H1 (cell line): ENCODE measurements around the gene HSPBP1. TPM values are rescaled to one million over a fixed set of nuclear protein-coding genes. Genes with fewer than 3 reads are reported as not detected.

Experiments
- CTCF ChIA-PET: fragments of 300-600 bp; sonication (Branson Sonifier 250); formaldehyde crosslinking; loops from one replicate; lab custom pipeline; 2021; ENCODE audit not compliant: partially characterized antibody; lab: Charles Lee
- POLR2A ChIA-PET: fragments of 300-600 bp; sonication (Branson Sonifier 250); formaldehyde crosslinking; loops from one replicate; lab custom pipeline; 2021; ENCODE audit warnings: inconsistent platforms; ENCODE audit not compliant: partially characterized antibody; lab: Charles Lee
- DNase-seq, 2 experiments: peaks; one replicate each; pipeline versions ENCODE4 v3.0.0 to v3.0.0-alpha.2; 2010 to 2022; ENCODE audit warnings: low spot score in 2 of 2, low read depth in 1 of 2, mixed read lengths in 1 of 2
- FAIRE-seq: peaks from 2 replicates; lab custom pipeline; 2011; peaks lifted over from hg19 to GRCh38; lab: Jason Lieb, UNC
- H2AFZ ChIP-seq: 2 replicates; pipeline ENCODE4 v1.8.1; 2012; ENCODE audit warnings: low read length, inconsistent platforms
- H2AK5ac ChIP-seq: 2 replicates; pipeline ENCODE4 v1.6.1; 2013; ENCODE audit warnings: low read depth, low read length
- H2BK120ac ChIP-seq: replicated peaks from 2 replicates; pipeline ENCODE3; 2013; ENCODE audit warnings: low read depth, low read length, inconsistent platforms
- H2BK12ac ChIP-seq: 2 replicates; pipeline ENCODE4 v1.6.1; 2013; ENCODE audit warnings: low read depth, low read length
- H2BK15ac ChIP-seq: 2 replicates; pipeline ENCODE4 v1.6.1; 2013; ENCODE audit warnings: low read length
- H2BK20ac ChIP-seq: 2 replicates; pipeline ENCODE4 v1.6.1; 2013; ENCODE audit warnings: low read length
- H2BK5ac ChIP-seq: 2 replicates; pipeline ENCODE4 v1.6.1; 2013; ENCODE audit warnings: low read depth, low read length
- H3K14ac ChIP-seq: 2 replicates; pipeline ENCODE4 v1.6.1; 2013; ENCODE audit warnings: inconsistent platforms; ENCODE audit not compliant: insufficient read length
- H3K18ac ChIP-seq: 2 replicates; pipeline ENCODE4 v1.6.1; 2013; ENCODE audit warnings: low read length; ENCODE audit errors: extremely low read depth
- H3K23ac ChIP-seq: 2 replicates; pipeline ENCODE4 v1.6.1; 2013; ENCODE audit warnings: inconsistent platforms; ENCODE audit not compliant: insufficient read length
- H3K23me2 ChIP-seq: 2 replicates; pipeline ENCODE4 v1.6.1; 2013; ENCODE audit warnings: low read depth, low read length
- H3K27ac ChIP-seq: 2 replicates; pipeline ENCODE4 v1.6.1; 2011; ENCODE audit warnings: low read depth, low read length, inconsistent platforms
- H3K27me3 ChIP-seq, 4 experiments: replicated peaks in 1 of 4; 1 replicate in 1 of 4; 2 replicates in 3 of 4; pipeline versions ENCODE4 v1.6.1 to v1.8.1; 2011 to 2013; ENCODE audit warnings: low read length in 3 of 4, mild to moderate bottlenecking in 3 of 4, inconsistent platforms in 2 of 4, mixed read lengths in 2 of 4, moderate library complexity in 1 of 4; ENCODE audit not compliant: control insufficient read depth in 3 of 4, insufficient read depth in 3 of 4; ENCODE audit errors: extremely low read depth in 1 of 4
- H3K36me3 ChIP-seq, 4 experiments: 2 replicates each; pipeline versions ENCODE4 v1.6.1 to v1.8.1; 2011 to 2013; ENCODE audit warnings: mild to moderate bottlenecking in 4 of 4, low read length in 3 of 4, moderate library complexity in 2 of 4, control low read depth in 1 of 4, inconsistent platforms in 1 of 4; ENCODE audit not compliant: insufficient read depth in 4 of 4, control insufficient read depth in 2 of 4
- H3K4ac ChIP-seq: replicated peaks from 2 replicates; pipeline ENCODE3; 2013; ENCODE audit warnings: low read length, low read depth, mixed read lengths, inconsistent platforms; ENCODE audit not compliant: insufficient read length
- H3K4me1 ChIP-seq, 4 experiments: replicated peaks in 1 of 4; 1 replicate in 1 of 4; 2 replicates in 3 of 4; pipeline versions ENCODE4 v1.6.1 to v1.8.1; 2011 to 2013; ENCODE audit warnings: low read length in 3 of 4, inconsistent platforms in 2 of 4, mixed read lengths in 1 of 4; ENCODE audit not compliant: insufficient read depth in 4 of 4, control insufficient read depth in 3 of 4
- H3K4me2 ChIP-seq, 2 experiments: 2 replicates each; pipeline versions ENCODE4 v1.6.1 to v1.8.1; 2011 to 2013; ENCODE audit warnings: low read depth in 2 of 2, low read length in 2 of 2, control low read depth in 1 of 2, inconsistent platforms in 1 of 2, mild to moderate bottlenecking in 1 of 2; ENCODE audit not compliant: insufficient read depth in 1 of 2
- H3K4me3 ChIP-seq, 4 experiments: fragments of 200-600, 300-600 bp in 1 of 4; sonication (generic), shearing (Covaris generic), sonication (Bioruptor Twin) in 1 of 4; 2 replicates each; pipeline versions ENCODE4 v1.5.1 to v1.8.1; 2011 to 2016; ENCODE audit warnings: low read length in 4 of 4, low read depth in 3 of 4, control low read depth in 2 of 4, inconsistent platforms in 2 of 4, mild to moderate bottlenecking in 2 of 4, mixed read lengths in 1 of 4, moderate library complexity in 1 of 4; ENCODE audit not compliant: insufficient read depth in 2 of 4; ENCODE audit errors: extremely low read depth in 1 of 4
- H3K56ac ChIP-seq: replicated peaks from 2 replicates; pipeline ENCODE3; 2013; ENCODE audit warnings: low read depth, mild to moderate bottlenecking, mixed read lengths, low read length, inconsistent platforms; ENCODE audit not compliant: insufficient read length
- H3K79me1 ChIP-seq: 2 replicates; pipeline ENCODE4 v1.6.1; 2013; ENCODE audit warnings: low read depth, low read length, control low read depth
- H3K79me2 ChIP-seq, 2 experiments: 2 replicates each; pipeline versions ENCODE4 v1.6.1 to v1.8.1; 2012 to 2013; ENCODE audit warnings: low read length in 2 of 2, mild to moderate bottlenecking in 2 of 2, inconsistent platforms in 1 of 2; ENCODE audit not compliant: insufficient read depth in 2 of 2, control insufficient read depth in 1 of 2
- H3K9ac ChIP-seq, 4 experiments: replicated peaks in 1 of 4; 1 replicate in 1 of 4; 2 replicates in 3 of 4; pipeline versions ENCODE4 v1.6.1 to v1.8.1; 2011 to 2013; ENCODE audit warnings: low read depth in 3 of 4, low read length in 3 of 4, control low read depth in 2 of 4, mild to moderate bottlenecking in 2 of 4, moderate library complexity in 2 of 4, inconsistent platforms in 1 of 4; ENCODE audit errors: extremely low read depth in 1 of 4
- H3K9me3 ChIP-seq, 2 experiments: 2 replicates each; pipeline versions ENCODE4 v1.6.1 to v1.8.1; 2012 to 2013; ENCODE audit warnings: mild to moderate bottlenecking in 2 of 2, moderate library complexity in 2 of 2, control low read depth in 1 of 2, inconsistent platforms in 1 of 2, low read depth in 1 of 2, low read length in 1 of 2, mixed read lengths in 1 of 2; ENCODE audit not compliant: insufficient read depth in 2 of 2
- H4K20me1 ChIP-seq, 2 experiments: replicated peaks in 1 of 2; 2 replicates each; pipeline versions ENCODE3 to v1.8.1; 2011 to 2013; ENCODE audit warnings: inconsistent platforms in 2 of 2, low read length in 2 of 2, mild to moderate bottlenecking in 1 of 2; ENCODE audit not compliant: insufficient read depth in 2 of 2, control insufficient read depth in 1 of 2
- H4K5ac ChIP-seq: 2 replicates; pipeline ENCODE4 v1.6.1; 2013; ENCODE audit warnings: low read length, low read depth, mixed read lengths, inconsistent platforms; ENCODE audit not compliant: insufficient read length
- H4K8ac ChIP-seq: 2 replicates; pipeline ENCODE4 v1.8.0; 2013; ENCODE audit warnings: mild to moderate bottlenecking, moderate library complexity, low read length, inconsistent platforms; ENCODE audit not compliant: insufficient read depth; ENCODE audit errors: extremely low read depth
- H4K91ac ChIP-seq: replicated peaks from 2 replicates; pipeline ENCODE3; 2013; ENCODE audit warnings: low read length, mixed read lengths, inconsistent platforms; ENCODE audit not compliant: insufficient read length
- BCL11A ChIP-seq, 2 experiments: IDR thresholded peaks; one replicate each; pipeline ENCODE4 v1.6.1; 2011; ENCODE audit warnings: low read depth in 2 of 2, low read length in 2 of 2, mild to moderate bottlenecking in 2 of 2
- HDAC2 ChIP-seq, 2 experiments: fragments of 300-600 bp in 1 of 2; sonication (generic) in 1 of 2; IDR thresholded peaks; 2 replicates each; pipeline ENCODE4 v1.6.1; 2011 to 2012; ENCODE audit warnings: low read depth in 2 of 2, low read length in 2 of 2, mild to moderate bottlenecking in 2 of 2, moderate library complexity in 2 of 2, borderline replicate concordance in 1 of 2, inconsistent platforms in 1 of 2
- KDM4A ChIP-seq: IDR thresholded peaks from one replicate; pipeline ENCODE4 v1.7.1; 2012; ENCODE audit warnings: low read depth, mild to moderate bottlenecking, moderate library complexity, low read length, inconsistent platforms; ENCODE audit not compliant: severe bottlenecking
- POU5F1 ChIP-seq: IDR thresholded peaks from 2 replicates; pipeline ENCODE4 v1.6.1; 2011; ENCODE audit warnings: low read depth, mild to moderate bottlenecking, low read length, moderate library complexity
- RXRA ChIP-seq: IDR thresholded peaks from 2 replicates; pipeline ENCODE4 v1.6.1; 2011; ENCODE audit warnings: low read depth, mild to moderate bottlenecking, low read length, moderate library complexity; ENCODE audit not compliant: insufficient read depth
- SIX5 ChIP-seq: IDR thresholded peaks from 2 replicates; pipeline ENCODE4 v1.6.1; 2011; ENCODE audit warnings: mild to moderate bottlenecking, low read depth, low read length
- SP1 ChIP-seq: IDR thresholded peaks from 2 replicates; pipeline ENCODE4 v1.6.1; 2011; ENCODE audit warnings: low read depth, low read length
- WGBS, 2 experiments: shearing (Covaris generic) in 1 of 2; methylation state at CpG; one replicate each; pipeline versions ENCODE4 v1.1.6 to v1.1.7; 2013 to 2015; ENCODE audit warnings: low lambda C conversion rate in 2 of 2, mixed read lengths in 2 of 2, inconsistent platforms in 1 of 2, low coverage in 1 of 2, missing lambda C conversion rate in 1 of 2; ENCODE audit not compliant: insufficient replicate concordance in 2 of 2, insufficient coverage in 1 of 2, insufficient read length in 1 of 2; ENCODE audit errors: extremely low coverage in 1 of 2, missing lambda C conversion rate in 1 of 2; 5-methylcytosine and 5-hydroxymethylcytosine counted together
- polyA plus RNA-seq, 7 experiments: library from polyadenylated mRNA; depleted of rRNA in 3 of 7; stranded (reverse) in 5 of 7; unstranded in 2 of 7; fragments of >200 nt in 5 of 7; fragments of 200-250 nt in 2 of 7; gene quantifications; 1 replicate in 5 of 7; 2 replicates in 1 of 7; 4 replicates in 1 of 7; pipeline versions ENCODE4 v1.2.1 to v1.2.3, GENCODE V29; 2011 to 2013; ENCODE audit warnings: missing spikeins in 2 of 7, mixed read lengths in 2 of 7
- total RNA-seq: library from RNA; stranded (reverse); fragmentation: NEBNext Ultra II Directional; extraction: Animal tissue kit (Norgen Biotek cat#: 25700); gene quantifications from 2 replicates; pipeline ENCODE4 v1.2.1, GENCODE V29; 2021
- TF ChIP-seq, protein P1 (sequence below), 3 experiments: IDR thresholded peaks; 1 replicate in 2 of 3; 2 replicates in 1 of 3; pipeline versions ENCODE4 v1.5.1 to v1.6.1; 2011; ENCODE audit warnings: low read length in 3 of 3, mild to moderate bottlenecking in 3 of 3, inconsistent platforms in 2 of 3, low read depth in 1 of 3, moderate library complexity in 1 of 3; ENCODE audit not compliant: insufficient read depth in 1 of 3; ENCODE audit errors: control extremely low read depth in 1 of 3

The HSPBP1 gene
- total and polyA plus RNA-seq, 2 of the 8 experiments (the other 6 are each of a cell fraction or from before 2014, with no cell fraction given) = 63.4 to 100 TPM

DNA sequence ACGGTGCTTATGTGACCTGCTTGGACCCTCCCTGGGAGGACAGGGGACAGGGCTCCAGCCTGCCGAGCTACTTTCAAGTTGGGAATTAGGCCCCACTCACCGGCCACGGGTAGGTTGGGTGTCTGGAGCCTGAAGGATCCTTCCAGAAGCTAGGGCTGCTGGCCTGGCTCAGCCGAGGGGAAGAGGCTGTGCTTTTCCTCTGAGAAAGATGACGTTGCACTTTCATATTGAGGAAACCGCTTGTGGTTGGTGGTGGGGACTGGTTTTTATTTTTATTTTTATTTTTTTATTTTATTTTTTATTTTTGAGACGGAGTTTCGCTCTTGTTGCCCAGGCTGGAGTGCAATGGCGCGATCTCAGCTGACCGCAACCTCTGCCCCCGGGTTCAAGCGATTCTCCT is 45.3 kb upstream of the HSPBP1 start, which contains the start of gene TMEM150B:
TSS of gene TMEM150B (minus strand) at position 170 of the 400 bp plus-strand sequence. CDS start 4,305 bp downstream, outside the sequence.
- Histone ChIP-seq H3K4ac (peak within 1 kb of the TSS; percentile 69), H3K56ac (no peak within 1 kb of the TSS), H3K18ac (no peak within 1 kb of the TSS), H3K9me3 (no peaks in the 10 kb centered on the region), H2AK5ac (no peak within 1 kb of the TSS), H3K23ac (no peak within 1 kb of the TSS), H4K20me1 (no peaks in the 10 kb centered on the region), H4K5ac (no peak within 1 kb of the TSS), H2BK12ac (0 out of 2 replicates have a peak within 1 kb of the TSS, but pooled peaks have one; percentile 50), H3K9ac (no peak within 1 kb of the TSS), H3K23me2 (no peaks in the 10 kb centered on the region; the same call in 1 of the 2 replicates), H3K4me2 (no peak within 1 kb of the TSS), H3K79me2 (no peaks in the 10 kb centered on the region), H3K79me1 (no peaks in the 10 kb centered on the region), H2BK5ac (no peak within 1 kb of the TSS), H3K36me3 (no peaks in the 10 kb centered on the region), H3K27ac (no peak within 1 kb of the TSS), H3K14ac (no peak within 1 kb of the TSS), H4K8ac (no peak within 1 kb of the TSS), H2BK15ac (peak within 1 kb of the TSS; percentile 46; the same call in 1 of the 2 replicates), H2BK20ac (no peak within 1 kb of the TSS), H3K4me1 (peaks cover 0 to 8% (median 4%) of the 10 kb centered on the region in 4 experiments; a peak in 6 of 7 replicates), H3K4me3 (no peak within 1 kb of the TSS), H2BK120ac (no peak within 1 kb of the TSS), H4K91ac (peak within 1 kb of the TSS; percentile 55), H2AFZ (no peak within 1 kb of the TSS), H3K27me3 (no peaks in the 10 kb centered on the region)
- POLR2A ChIA-PET = interaction anchor here (1.0 to 1.7 kb wide), 3 partner anchors 8 to 82 kb away, joined by 3 read pairs; partner anchors contain the start of gene UBE2S
- 93% methylated on average over 14 of the region's 14 CpGs; no CpG with 5 or more reads in 1 of the 2 experiments for WGBS, 2 experiments
- FAIRE-seq (no peak), DNase-seq (no peak)
- TF ChIP-seq, protein P1, sequence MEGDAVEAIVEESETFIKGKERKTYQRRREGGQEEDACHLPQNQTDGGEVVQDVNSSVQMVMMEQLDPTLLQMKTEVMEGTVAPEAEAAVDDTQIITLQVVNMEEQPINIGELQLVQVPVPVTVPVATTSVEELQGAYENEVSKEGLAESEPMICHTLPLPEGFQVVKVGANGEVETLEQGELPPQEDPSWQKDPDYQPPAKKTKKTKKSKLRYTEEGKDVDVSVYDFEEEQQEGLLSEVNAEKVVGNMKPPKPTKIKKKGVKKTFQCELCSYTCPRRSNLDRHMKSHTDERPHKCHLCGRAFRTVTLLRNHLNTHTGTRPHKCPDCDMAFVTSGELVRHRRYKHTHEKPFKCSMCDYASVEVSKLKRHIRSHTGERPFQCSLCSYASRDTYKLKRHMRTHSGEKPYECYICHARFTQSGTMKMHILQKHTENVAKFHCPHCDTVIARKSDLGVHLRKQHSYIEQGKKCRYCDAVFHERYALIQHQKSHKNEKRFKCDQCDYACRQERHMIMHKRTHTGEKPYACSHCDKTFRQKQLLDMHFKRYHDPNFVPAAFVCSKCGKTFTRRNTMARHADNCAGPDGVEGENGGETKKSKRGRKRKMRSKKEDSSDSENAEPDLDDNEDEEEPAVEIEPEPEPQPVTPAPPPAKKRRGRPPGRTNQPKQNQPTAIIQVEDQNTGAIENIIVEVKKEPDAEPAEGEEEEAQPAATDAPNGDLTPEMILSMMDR (IDR thresholded peaks at IDR 0.05; ENCODE audit: control extremely low read depth in 1 of 3, insufficient read depth in 1 of 3, low read depth in 1 of 3, low read length in 3 of 3) = no peak
- TF ChIP-seq BCL11A (IDR thresholded peaks at IDR 0.05; ENCODE audit: low read depth in 2 of 2, low read length in 2 of 2) (no peak), SP1 (no peak), RXRA (no peak), KDM4A (no peak), HDAC2 (IDR thresholded peaks at IDR 0.05; ENCODE audit: borderline replicate concordance in 1 of 2, low read depth in 2 of 2, low read length in 2 of 2) (no peak), SIX5 (no peak), POU5F1 (no peak)
- CTCF ChIA-PET = interaction anchor here (1.4 to 1.5 kb wide), 2 partner anchors 14 to 22 kb away, joined by 3 to 5 read pairs; partner anchors contain the start of gene KMT5C
